ENCODE measurements around the gene GALNT10. TPM values are rescaled to one million over a fixed set of nuclear protein-coding genes. Genes with fewer than 3 reads are reported as not detected.

Gene GALNT10
- total RNA-seq, 1 donor: 13.5 TPM

- DNase-seq (ENCODE audit: low read depth in 2 of 3, low spot score in 2 of 3): no peak
Measured at GRCh38 chr5:154260224-154260927, 69.8 kb downstream of the GALNT10 start.

- no peak for DNase-seq (ENCODE audit: low read depth in 2 of 3, low spot score in 2 of 3)
Measured at GRCh38 chr5:154262342-154262741, 71.8 kb downstream of the GALNT10 start.

GRCh38 chr5:154264549-154265196, 74.1 kb downstream of the GALNT10 start:
- DNase-seq (ENCODE audit: low read depth in 2 of 3, low spot score in 2 of 3): no peak

GRCh38 chr5:154265197-154265773, 74.8 kb downstream of the GALNT10 start:
- DNase-seq (ENCODE audit: low read depth in 2 of 3, low spot score in 2 of 3): no peak

GRCh38 chr5:154267516-154267915, 77.0 kb downstream of the GALNT10 start:
- DNase-seq (ENCODE audit: low read depth in 2 of 3, low spot score in 2 of 3): no peak

GRCh38 chr5:154268073-154268472, 77.5 kb downstream of the GALNT10 start:
- no peak for DNase-seq (ENCODE audit: low read depth in 2 of 3, low spot score in 2 of 3)

- DNase-seq (ENCODE audit: low read depth in 2 of 3, low spot score in 2 of 3): no peak
Measured at GRCh38 chr5:154269414-154269813, 78.9 kb downstream of the GALNT10 start.

GRCh38 chr5:154271466-154271865, 80.9 kb downstream of the GALNT10 start:
- no peak for DNase-seq (ENCODE audit: low read depth in 2 of 3, low spot score in 2 of 3)

- DNase-seq (ENCODE audit: low read depth in 2 of 3, low spot score in 2 of 3): no peak
Measured at GRCh38 chr5:154271936-154272514, 81.5 kb downstream of the GALNT10 start.

- DNase-seq (ENCODE audit: low read depth in 2 of 3, low spot score in 2 of 3): peak in 1 of 3 donors; percentile 11
Measured at GRCh38 chr5:154273028-154273617, 82.6 kb downstream of the GALNT10 start.

- peak in 2 of 3 donors; percentile 23 to 64 for DNase-seq (ENCODE audit: low read depth in 2 of 3, low spot score in 2 of 3)
Measured at GRCh38 chr5:154273963-154274827, 83.7 kb downstream of the GALNT10 start.

GRCh38 chr5:154274828-154275185, 84.3 kb downstream of the GALNT10 start:
- DNase-seq (ENCODE audit: low read depth in 2 of 3, low spot score in 2 of 3): no peak

GRCh38 chr5:154275566-154275965, 85.0 kb downstream of the GALNT10 start:
- DNase-seq (ENCODE audit: low read depth in 2 of 3, low spot score in 2 of 3): no peak

GRCh38 chr5:154276261-154276972, 85.9 kb downstream of the GALNT10 start:
- no peak for DNase-seq (ENCODE audit: low read depth in 2 of 3, low spot score in 2 of 3)

- no peak for DNase-seq (ENCODE audit: low read depth in 2 of 3, low spot score in 2 of 3)
Measured at GRCh38 chr5:154276973-154277331, 86.4 kb downstream of the GALNT10 start.

GRCh38 chr5:154277499-154277898, 87.0 kb downstream of the GALNT10 start:
- no peak for DNase-seq (ENCODE audit: low read depth in 2 of 3, low spot score in 2 of 3)

GRCh38 chr5:154278186-154278585, 87.7 kb downstream of the GALNT10 start:
- no peak for DNase-seq (ENCODE audit: low read depth in 2 of 3, low spot score in 2 of 3)

- DNase-seq (ENCODE audit: low read depth in 2 of 3, low spot score in 2 of 3): no peak
Measured at GRCh38 chr5:154278908-154279307, 88.4 kb downstream of the GALNT10 start.

- peak in 1 of 3 donors; percentile 41 for DNase-seq (ENCODE audit: low read depth in 2 of 3, low spot score in 2 of 3)
Measured at GRCh38 chr5:154284433-154284832, 93.9 kb downstream of the GALNT10 start.
